H1 (cell line): ENCODE measurements around the gene ZNF3. TPM values are rescaled to one million over a fixed set of nuclear protein-coding genes. Genes with fewer than 3 reads are reported as not detected.

Source experiments
- POLR2A ChIP-seq, 2 experiments: IDR thresholded peaks; 1 replicate in 1 of 2; 2 replicates in 1 of 2; pipeline ENCODE4 v1.6.1; 2011; ENCODE audit warnings: low read depth in 2 of 2, low read length in 2 of 2, mild to moderate bottlenecking in 2 of 2; ENCODE audit errors: control extremely low read depth in 1 of 2
- RBBP5 ChIP-seq: IDR thresholded peaks from 2 replicates; pipeline ENCODE4 v1.7.1; 2012; ENCODE audit warnings: low read depth, mild to moderate bottlenecking, inconsistent platforms, low read length, moderate library complexity, borderline replicate concordance
- polyA plus RNA-seq, 7 experiments: library from polyadenylated mRNA; depleted of rRNA in 3 of 7; stranded (reverse) in 5 of 7; unstranded in 2 of 7; fragments of >200 nt in 5 of 7; fragments of 200-250 nt in 2 of 7; gene quantifications; 1 replicate in 5 of 7; 2 replicates in 1 of 7; 4 replicates in 1 of 7; pipeline versions ENCODE4 v1.2.1 to v1.2.3, GENCODE V29; 2011 to 2013; ENCODE audit warnings: missing spikeins in 2 of 7, mixed read lengths in 2 of 7
- total RNA-seq: library from RNA; stranded (reverse); fragmentation: NEBNext Ultra II Directional; extraction: Animal tissue kit (Norgen Biotek cat#: 25700); gene quantifications from 2 replicates; pipeline ENCODE4 v1.2.1, GENCODE V29; 2021

The ZNF3 gene
- total and polyA plus RNA-seq, 2 of the 8 experiments (the other 6 are each of a cell fraction or from before 2014, with no cell fraction given), result 26.9 to 49.1 TPM

DNA sequence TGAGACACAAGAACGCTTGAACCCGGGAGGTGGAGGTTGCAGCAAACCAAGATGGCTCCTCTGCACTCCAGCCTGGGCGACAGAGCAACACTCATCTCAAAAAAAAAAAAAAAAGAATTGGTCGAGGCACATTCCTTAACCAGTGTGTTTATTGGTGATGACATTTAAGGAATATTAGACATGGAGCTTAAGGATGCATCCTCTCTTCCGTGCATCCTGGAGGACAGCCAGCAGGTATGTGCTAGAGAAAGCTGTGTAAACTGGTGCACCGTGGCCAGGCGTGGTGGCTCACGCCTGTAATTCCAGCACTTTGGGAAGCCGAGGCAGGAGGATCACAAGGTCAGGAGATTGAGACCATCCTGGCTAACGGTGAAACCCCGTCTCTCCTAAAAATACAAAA is 54.3 kb downstream of the ZNF3 start (continued):
- TF ChIP-seq RBBP5 (no peak), POLR2A (IDR thresholded peaks at IDR 0.05; ENCODE audit: control extremely low read depth in 1 of 2, low read depth in 2 of 2, low read length in 2 of 2) (no peak)
